ENCODE measurements around the gene C1orf174.
"Not testable (repeated sequence)": the region's sequence is repeated elsewhere in the genome, so short reads cannot be mapped to it uniquely, and the experiment has no call there.

Gene C1orf174

DNA sequence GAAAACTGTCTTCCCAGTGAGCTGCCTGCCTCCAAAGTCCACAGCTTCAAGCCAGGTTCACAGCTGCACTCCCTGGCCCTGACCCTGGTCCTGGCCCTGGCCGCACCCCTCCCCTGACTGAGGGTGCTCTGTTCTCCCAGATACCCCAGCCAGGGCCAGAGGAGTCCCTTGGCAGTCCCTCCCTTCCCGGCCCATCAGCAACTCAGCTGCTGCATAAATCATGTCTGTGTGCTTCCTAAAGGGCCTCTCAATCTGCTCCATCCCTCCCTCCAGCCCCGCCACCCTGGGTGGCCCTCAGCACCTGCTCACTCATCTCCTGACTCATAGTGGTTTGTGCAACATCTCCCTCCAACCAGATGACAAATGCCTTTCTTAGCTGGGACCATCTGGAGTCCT is 24.8 kb upstream of the C1orf174 start:
- no peak overlapping the region for H3K27ac ChIP-seq (ENCODE audit: low read depth, low read length)
- no peak overlapping the region for H3K9ac ChIP-seq (ENCODE audit: low read depth, low read length)
- H3K4me3 ChIP-seq (ENCODE audit: low read length), result no peak overlapping the region
- no peaks in the 10 kb centered on the region for H3K27me3 ChIP-seq (ENCODE audit: insufficient read depth, low read length)
- no peaks in the 10 kb centered on the region for H3K9me3 ChIP-seq (ENCODE audit: insufficient read depth, low read depth, low read length)
- WGBS, result 69% methylated on average over 3 of the region's 3 CpGs
- H3K36me3 ChIP-seq (ENCODE audit: insufficient read depth, low read length), result no peaks in the 10 kb centered on the region
- H3K4me1 ChIP-seq (ENCODE audit: insufficient read depth, low read length), result no peaks in the 10 kb centered on the region

DNA sequence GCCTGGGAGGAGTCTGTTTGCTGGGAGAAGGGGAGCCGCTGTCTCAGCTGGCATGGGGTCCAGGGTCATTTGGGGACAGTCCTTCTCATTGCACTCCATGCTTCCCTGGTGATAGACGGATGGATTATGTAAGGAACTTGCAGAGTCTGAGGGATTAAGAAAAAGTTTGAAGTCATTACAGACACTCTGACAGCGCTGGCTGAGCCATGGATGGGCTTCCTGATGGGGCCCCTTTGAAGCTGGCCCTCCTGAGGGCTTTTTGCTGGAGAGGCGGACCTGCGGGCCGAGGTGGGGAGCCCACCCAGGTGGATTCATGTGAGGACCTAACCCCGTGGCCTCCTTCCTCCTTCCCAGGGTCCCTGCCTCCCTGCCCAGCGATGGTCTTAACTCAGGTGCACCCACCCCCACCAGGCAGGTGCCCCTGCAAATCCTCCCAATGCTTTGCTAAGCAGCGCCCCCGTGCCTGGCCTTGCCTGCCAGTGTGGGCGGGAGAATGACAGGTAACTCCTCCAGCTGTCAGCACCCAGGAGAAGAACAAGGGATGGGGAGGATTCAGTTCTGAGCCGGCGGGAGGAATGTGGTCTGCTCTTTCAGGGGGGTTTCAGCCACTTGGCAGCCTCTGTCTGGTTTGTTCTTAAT is 24.2 kb upstream of the C1orf174 start:
- WGBS, result 72% methylated on average over 13 of the region's 13 CpGs
- Histone ChIP-seq H3K9me3 (ENCODE audit: insufficient read depth, low read depth, low read length) (no peaks in the 10 kb centered on the region), H3K4me3 (ENCODE audit: low read length) (no peak overlapping the region), H3K9ac (ENCODE audit: low read depth, low read length) (no peak overlapping the region), H3K27me3 (ENCODE audit: insufficient read depth, low read length) (no peaks in the 10 kb centered on the region), H3K4me1 (ENCODE audit: insufficient read depth, low read length) (no peaks in the 10 kb centered on the region), H3K36me3 (ENCODE audit: insufficient read depth, low read length) (no peaks in the 10 kb centered on the region), H3K27ac (ENCODE audit: low read depth, low read length) (no peak overlapping the region)

GRCh38 chr1:3923378-3924185 is 23.5 kb upstream of the C1orf174 start:
- no peak overlapping the region for H3K4me3 ChIP-seq (ENCODE audit: low read length)
- H3K27ac ChIP-seq (ENCODE audit: low read depth, low read length), result no peak overlapping the region
- H3K27me3 ChIP-seq (ENCODE audit: insufficient read depth, low read length), result no peaks in the 10 kb centered on the region
- no peak overlapping the region for H3K9ac ChIP-seq (ENCODE audit: low read depth, low read length)
- H3K36me3 ChIP-seq (ENCODE audit: insufficient read depth, low read length), result no peaks in the 10 kb centered on the region
- 90% methylated on average over 25 of the region's 25 CpGs for WGBS
- no peaks in the 10 kb centered on the region for H3K4me1 ChIP-seq (ENCODE audit: insufficient read depth, low read length)
- H3K9me3 ChIP-seq (ENCODE audit: insufficient read depth, low read depth, low read length), result no peaks in the 10 kb centered on the region

GRCh38 chr1:3922851-3923250 is 22.8 kb upstream of the C1orf174 start:
- no peak overlapping the region for H3K27ac ChIP-seq (ENCODE audit: low read depth, low read length)
- no peaks in the 10 kb centered on the region for H3K36me3 ChIP-seq (ENCODE audit: insufficient read depth, low read length)
- no peak overlapping the region for H3K4me3 ChIP-seq (ENCODE audit: low read length)
- H3K9ac ChIP-seq (ENCODE audit: low read depth, low read length), result no peak overlapping the region
- no peaks in the 10 kb centered on the region for H3K27me3 ChIP-seq (ENCODE audit: insufficient read depth, low read length)
- H3K4me1 ChIP-seq (ENCODE audit: insufficient read depth, low read length), result no peaks in the 10 kb centered on the region
- WGBS, result 81% methylated on average over 6 of the region's 6 CpGs
- H3K9me3 ChIP-seq (ENCODE audit: insufficient read depth, low read depth, low read length), result no peaks in the 10 kb centered on the region

DNA sequence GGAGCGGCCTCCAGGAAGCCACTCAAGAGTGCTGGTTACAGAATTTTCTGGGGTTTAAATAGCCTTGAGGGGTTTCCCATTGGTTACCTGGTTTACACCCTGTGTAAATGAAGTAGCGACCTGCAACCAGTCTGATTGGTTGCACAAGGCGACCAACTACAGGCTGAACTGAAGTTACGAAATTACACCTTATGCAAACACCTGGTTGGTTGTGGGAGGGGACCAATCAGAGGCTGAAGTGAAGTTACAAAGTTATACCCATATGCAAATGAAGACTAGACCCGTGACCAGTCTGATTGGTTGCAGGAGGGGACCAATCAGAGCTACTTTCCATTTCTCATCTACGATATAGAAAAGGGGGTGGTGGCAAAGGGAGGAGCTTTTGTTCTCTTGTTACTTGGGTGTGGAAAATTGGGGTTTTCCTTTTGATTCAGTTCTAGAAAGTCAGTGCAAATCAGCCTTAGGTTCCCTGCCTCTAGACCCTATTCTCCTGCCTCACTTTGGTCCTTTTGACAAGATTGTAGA is 22.2 kb upstream of the C1orf174 start:
- H3K4me3 ChIP-seq (ENCODE audit: low read length), result no peak overlapping the region
- 94% methylated on average over 4 of the region's 6 CpGs for WGBS
- no peak overlapping the region for H3K9ac ChIP-seq (ENCODE audit: low read depth, low read length)
- H3K9me3 ChIP-seq (ENCODE audit: insufficient read depth, low read depth, low read length), result no peaks in the 10 kb centered on the region
- H3K36me3 ChIP-seq (ENCODE audit: insufficient read depth, low read length), result no peaks in the 10 kb centered on the region
- no peak overlapping the region for H3K27ac ChIP-seq (ENCODE audit: low read depth, low read length)
- H3K4me1 ChIP-seq (ENCODE audit: insufficient read depth, low read length), result no peaks in the 10 kb centered on the region
- no peaks in the 10 kb centered on the region for H3K27me3 ChIP-seq (ENCODE audit: insufficient read depth, low read length)

DNA sequence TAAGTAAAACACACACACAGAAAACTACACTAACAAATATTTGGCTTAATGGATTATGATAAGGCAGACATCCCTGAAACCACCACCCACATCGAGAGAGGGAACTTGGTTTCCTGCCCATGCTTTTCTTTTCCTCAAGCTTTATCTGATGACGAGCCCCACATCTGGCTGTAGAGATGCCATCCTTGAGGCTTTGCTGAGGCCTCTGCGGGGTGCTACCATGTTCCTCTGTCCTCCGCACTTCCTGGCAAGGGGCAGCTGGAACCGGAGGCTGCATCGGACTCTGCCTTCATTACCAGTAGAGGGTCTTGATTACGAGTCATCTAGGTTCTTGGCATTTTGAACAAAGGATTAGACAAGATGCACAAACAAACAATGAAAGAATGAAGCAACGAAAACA is 21.7 kb upstream of the C1orf174 start:
- Histone ChIP-seq H3K9me3 (ENCODE audit: insufficient read depth, low read depth, low read length) (no peaks in the 10 kb centered on the region), H3K9ac (ENCODE audit: low read depth, low read length) (no peak overlapping the region), H3K4me3 (ENCODE audit: low read length) (no peak overlapping the region), H3K4me1 (ENCODE audit: insufficient read depth, low read length) (no peaks in the 10 kb centered on the region), H3K27ac (ENCODE audit: low read depth, low read length) (no peak overlapping the region), H3K27me3 (ENCODE audit: insufficient read depth, low read length) (no peaks in the 10 kb centered on the region), H3K36me3 (ENCODE audit: insufficient read depth, low read length) (no peaks in the 10 kb centered on the region)
- WGBS, result 88% methylated on average over 8 of the region's 8 CpGs

DNA sequence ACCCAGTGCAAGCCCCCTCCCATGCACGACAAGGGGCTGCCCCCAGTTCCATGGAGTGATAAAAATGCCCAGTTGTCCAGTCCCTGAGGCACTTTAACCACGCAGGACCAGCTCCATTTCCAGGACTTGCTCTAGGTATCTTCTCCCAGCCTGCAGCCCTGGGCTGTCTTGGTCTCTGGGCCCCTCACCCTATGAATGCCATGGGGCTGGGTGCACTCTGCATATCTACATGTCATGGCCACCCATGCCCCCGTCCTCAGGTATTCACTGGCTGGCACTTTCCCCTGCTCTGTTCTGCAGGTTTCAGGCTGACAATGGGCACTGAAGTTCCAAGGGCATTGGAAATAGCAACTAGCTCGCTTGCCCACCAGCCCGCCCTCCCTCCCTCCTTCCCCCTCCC is 19.6 kb upstream of the C1orf174 start:
- Histone ChIP-seq H3K36me3 (ENCODE audit: insufficient read depth, low read length) (no peaks in the 10 kb centered on the region), H3K4me3 (ENCODE audit: low read length) (no peak overlapping the region), H3K27me3 (ENCODE audit: insufficient read depth, low read length) (no peaks in the 10 kb centered on the region), H3K9me3 (ENCODE audit: insufficient read depth, low read depth, low read length) (no peaks in the 10 kb centered on the region), H3K4me1 (ENCODE audit: insufficient read depth, low read length) (no peaks in the 10 kb centered on the region), H3K27ac (ENCODE audit: low read depth, low read length) (no peak overlapping the region), H3K9ac (ENCODE audit: low read depth, low read length) (no peak overlapping the region)
- 83% methylated on average over 4 of the region's 5 CpGs for WGBS

DNA sequence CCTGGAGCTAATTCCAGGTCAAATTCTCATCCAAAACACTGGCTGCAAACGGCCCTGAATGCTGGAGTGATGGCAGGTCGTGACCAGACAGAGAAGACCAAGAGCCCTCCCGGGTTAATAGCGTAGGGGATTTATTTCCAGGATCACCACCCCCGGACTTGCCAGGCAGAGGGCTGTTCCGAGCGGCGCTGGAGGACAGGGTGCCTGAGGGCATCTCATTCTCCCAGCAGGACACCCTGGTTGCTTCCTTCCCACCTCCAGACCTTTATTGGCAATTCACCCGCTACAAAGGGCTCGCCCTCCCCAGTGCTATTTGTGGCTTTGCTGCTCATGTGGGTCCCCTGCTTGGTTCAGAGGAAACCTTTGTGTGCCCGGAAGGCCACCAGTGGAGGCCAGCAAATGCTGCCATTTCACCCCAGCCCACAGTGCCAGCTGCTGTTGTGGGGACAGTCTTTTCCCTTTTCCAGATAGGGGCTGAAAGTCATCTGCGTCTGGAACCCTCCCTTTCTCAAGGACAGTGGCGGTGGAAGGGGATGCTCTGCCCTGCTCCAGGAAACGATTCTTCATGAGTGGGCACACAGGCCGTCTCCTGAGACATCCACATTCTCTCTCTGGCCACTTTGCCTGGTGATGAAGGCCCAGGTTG is 19.0 kb upstream of the C1orf174 start:
- H3K27me3 ChIP-seq (ENCODE audit: insufficient read depth, low read length), result no peaks in the 10 kb centered on the region
- no peaks in the 10 kb centered on the region for H3K4me1 ChIP-seq (ENCODE audit: insufficient read depth, low read length)
- no peaks in the 10 kb centered on the region for H3K9me3 ChIP-seq (ENCODE audit: insufficient read depth, low read depth, low read length)
- H3K4me3 ChIP-seq (ENCODE audit: low read length), result no peak overlapping the region
- WGBS, result 87% methylated on average over 15 of the region's 15 CpGs
- H3K9ac ChIP-seq (ENCODE audit: low read depth, low read length), result no peak overlapping the region
- H3K27ac ChIP-seq (ENCODE audit: low read depth, low read length), result no peak overlapping the region
- H3K36me3 ChIP-seq (ENCODE audit: insufficient read depth, low read length), result no peaks in the 10 kb centered on the region

DNA sequence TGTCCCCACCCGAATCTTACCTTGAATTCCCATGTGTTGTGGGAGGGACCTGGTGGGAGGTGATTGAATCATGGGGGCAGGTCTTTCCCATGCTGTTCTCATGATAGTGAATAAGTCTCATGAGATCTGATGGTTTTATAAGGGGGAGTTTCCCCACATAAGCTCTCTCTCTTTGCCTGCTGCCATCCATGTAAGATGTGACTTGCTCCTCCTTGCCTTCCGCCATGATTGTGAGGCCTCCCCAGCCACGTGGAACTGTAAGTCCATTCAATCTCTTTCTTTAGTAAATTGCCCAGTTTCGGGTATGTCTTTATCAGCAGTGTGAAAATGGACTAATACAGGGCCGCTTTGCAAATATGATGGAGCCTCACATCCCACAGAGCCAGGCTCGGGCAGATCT is 18.3 kb upstream of the C1orf174 start:
- not testable (repeated sequence) for H3K9me3 ChIP-seq (ENCODE audit: insufficient read depth, low read depth, low read length); H3K36me3 ChIP-seq (ENCODE audit: insufficient read depth, low read length); H3K9ac ChIP-seq (ENCODE audit: low read depth, low read length); H3K4me1 ChIP-seq (ENCODE audit: insufficient read depth, low read length); H3K27ac ChIP-seq (ENCODE audit: low read depth, low read length); H3K4me3 ChIP-seq (ENCODE audit: low read length); H3K27me3 ChIP-seq (ENCODE audit: insufficient read depth, low read length)
- WGBS, result 90% methylated on average over 6 of the region's 6 CpGs

GRCh38 chr1:3917761-3918160 is 17.7 kb upstream of the C1orf174 start:
- Histone ChIP-seq H3K9ac (ENCODE audit: low read depth, low read length) (no peak overlapping the region), H3K36me3 (ENCODE audit: insufficient read depth, low read length) (no peaks in the 10 kb centered on the region), H3K4me3 (ENCODE audit: low read length) (no peak overlapping the region), H3K27ac (ENCODE audit: low read depth, low read length) (no peak overlapping the region), H3K4me1 (ENCODE audit: insufficient read depth, low read length) (no peaks in the 10 kb centered on the region), H3K27me3 (ENCODE audit: insufficient read depth, low read length) (no peaks in the 10 kb centered on the region), H3K9me3 (ENCODE audit: insufficient read depth, low read depth, low read length) (no peaks in the 10 kb centered on the region)
- 94% methylated on average over 8 of the region's 8 CpGs for WGBS

DNA sequence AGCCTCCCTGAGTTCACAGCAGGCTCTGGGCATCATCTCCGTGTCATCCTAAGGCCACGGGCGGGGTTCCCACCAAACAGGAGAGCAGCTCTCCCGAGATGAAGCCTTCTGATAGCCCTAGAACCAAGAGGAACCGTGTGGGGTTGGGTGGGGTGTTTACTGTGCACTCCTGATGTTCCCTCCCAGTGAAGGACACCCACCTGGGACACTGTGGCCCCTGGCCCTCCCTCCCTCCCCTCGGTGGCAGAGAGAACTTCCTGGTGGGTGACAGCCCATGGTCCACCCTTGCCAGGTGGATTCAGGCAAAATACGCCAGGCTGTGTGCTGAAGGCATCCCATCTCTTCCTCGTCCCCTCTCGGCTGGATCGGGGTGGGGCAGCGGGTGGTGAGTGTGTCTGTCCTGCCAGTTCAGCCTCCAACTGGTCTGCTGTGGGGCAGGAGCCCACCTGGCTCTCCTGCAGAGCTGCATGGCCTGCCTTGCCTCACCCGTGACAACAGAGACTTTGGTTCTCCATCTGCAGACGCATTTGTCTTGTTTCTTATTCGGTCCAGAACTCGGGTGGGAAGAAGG is 15.6 kb upstream of the C1orf174 start:
- Histone ChIP-seq H3K9ac (ENCODE audit: low read depth, low read length) (no peak overlapping the region), H3K4me3 (ENCODE audit: low read length) (no peak overlapping the region), H3K4me1 (ENCODE audit: insufficient read depth, low read length) (peaks cover 9% of the 10 kb centered on the region), H3K9me3 (ENCODE audit: insufficient read depth, low read depth, low read length) (no peaks in the 10 kb centered on the region), H3K27ac (ENCODE audit: low read depth, low read length) (no peak overlapping the region), H3K36me3 (ENCODE audit: insufficient read depth, low read length) (no peaks in the 10 kb centered on the region), H3K27me3 (ENCODE audit: insufficient read depth, low read length) (no peaks in the 10 kb centered on the region)
- WGBS, result 93% methylated on average over 15 of the region's 15 CpGs
